LNCaP clone FGC (cell line): Measurements from ENCODE around the gene TMPRSS9.
"Not testable (repeated sequence)": the region's sequence is repeated elsewhere in the genome, so short reads cannot be mapped to it uniquely, and the experiment has no call there.

Source experiments
- DNase-seq: peaks from one replicate; pipeline ENCODE4 v3.0.0-alpha.2; 2011; ENCODE audit warnings: low read depth
- H3K4me3 ChIP-seq: 2 replicates; pipeline ENCODE4 v1.5.1; 2011; ENCODE audit warnings: mild to moderate bottlenecking, low read depth, low read length, control low read depth
- TF ChIP-seq, protein P1 (sequence below): IDR thresholded peaks from 2 replicates; pipeline ENCODE4 v1.5.1; 2012; ENCODE audit warnings: mild to moderate bottlenecking; ENCODE audit not compliant: control insufficient read depth, insufficient read depth; ENCODE audit errors: extremely low read depth

Gene TMPRSS9

DNA sequence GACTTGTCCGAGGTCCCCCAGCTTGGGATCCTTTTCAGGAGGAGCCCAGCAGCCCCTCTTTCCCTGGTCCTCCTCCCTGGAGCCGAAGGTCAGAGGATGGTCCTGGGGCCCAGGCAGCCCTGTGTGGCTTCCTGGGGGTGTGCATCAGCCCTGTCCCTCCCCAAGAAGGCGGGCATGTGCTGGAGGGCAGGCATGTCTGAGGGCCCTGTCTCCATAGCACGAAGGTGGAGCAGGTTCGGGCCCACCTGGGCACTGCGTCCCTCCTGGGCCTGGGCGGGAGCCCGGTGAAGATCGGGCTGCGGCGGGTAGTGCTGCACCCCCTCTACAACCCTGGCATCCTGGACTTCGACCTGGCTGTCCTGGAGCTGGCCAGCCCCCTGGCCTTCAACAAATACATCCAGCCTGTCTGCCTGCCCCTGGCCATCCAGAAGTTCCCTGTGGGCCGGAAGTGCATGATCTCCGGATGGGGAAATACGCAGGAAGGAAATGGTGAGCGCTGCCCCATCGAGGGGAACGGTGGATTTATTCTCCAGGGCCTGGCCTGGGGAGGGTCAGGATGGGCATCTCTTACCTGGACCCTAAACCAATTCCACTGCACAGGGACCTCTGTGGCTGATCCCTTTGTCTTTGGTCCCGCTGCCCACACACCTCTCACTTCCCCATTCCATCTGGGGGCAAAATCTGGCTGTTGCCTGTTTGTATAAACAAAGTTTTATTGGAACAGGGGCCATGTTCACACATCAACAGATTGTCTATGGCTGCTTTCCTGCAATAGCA is 56.4 kb downstream of the TMPRSS9 start:
- H3K4me3 ChIP-seq, result no peak overlapping the region
- TF ChIP-seq, protein P1, sequence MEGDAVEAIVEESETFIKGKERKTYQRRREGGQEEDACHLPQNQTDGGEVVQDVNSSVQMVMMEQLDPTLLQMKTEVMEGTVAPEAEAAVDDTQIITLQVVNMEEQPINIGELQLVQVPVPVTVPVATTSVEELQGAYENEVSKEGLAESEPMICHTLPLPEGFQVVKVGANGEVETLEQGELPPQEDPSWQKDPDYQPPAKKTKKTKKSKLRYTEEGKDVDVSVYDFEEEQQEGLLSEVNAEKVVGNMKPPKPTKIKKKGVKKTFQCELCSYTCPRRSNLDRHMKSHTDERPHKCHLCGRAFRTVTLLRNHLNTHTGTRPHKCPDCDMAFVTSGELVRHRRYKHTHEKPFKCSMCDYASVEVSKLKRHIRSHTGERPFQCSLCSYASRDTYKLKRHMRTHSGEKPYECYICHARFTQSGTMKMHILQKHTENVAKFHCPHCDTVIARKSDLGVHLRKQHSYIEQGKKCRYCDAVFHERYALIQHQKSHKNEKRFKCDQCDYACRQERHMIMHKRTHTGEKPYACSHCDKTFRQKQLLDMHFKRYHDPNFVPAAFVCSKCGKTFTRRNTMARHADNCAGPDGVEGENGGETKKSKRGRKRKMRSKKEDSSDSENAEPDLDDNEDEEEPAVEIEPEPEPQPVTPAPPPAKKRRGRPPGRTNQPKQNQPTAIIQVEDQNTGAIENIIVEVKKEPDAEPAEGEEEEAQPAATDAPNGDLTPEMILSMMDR, result no peak
- DNase-seq, result no peak

GRCh38 chr19:2417436-2417835 is 57.4 kb downstream of the TMPRSS9 start:
- DNase-seq, H3K4me3 ChIP-seq: not testable (repeated sequence)

DNA sequence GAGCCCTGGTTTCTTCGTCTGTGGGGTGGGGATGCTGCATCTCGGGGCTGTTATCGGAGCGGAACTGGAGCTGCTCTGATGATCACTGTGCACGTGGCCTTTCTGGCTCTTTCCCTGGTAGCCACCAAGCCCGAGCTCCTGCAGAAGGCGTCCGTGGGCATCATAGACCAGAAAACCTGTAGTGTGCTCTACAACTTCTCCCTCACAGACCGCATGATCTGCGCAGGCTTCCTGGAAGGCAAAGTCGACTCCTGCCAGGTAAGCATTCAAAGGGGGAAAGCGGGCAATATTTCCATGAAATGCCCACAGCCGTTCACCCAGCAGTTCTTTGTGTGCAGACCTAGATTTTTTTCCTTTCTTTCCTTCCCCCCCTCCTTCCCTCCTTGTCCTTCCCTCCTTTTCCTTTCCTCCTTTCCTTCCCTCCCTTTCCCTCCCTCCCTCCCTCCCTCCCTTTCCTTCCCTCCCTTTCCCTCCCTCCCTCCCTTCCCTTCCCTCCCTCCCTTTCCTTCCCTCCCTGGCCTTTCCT is 57.9 kb downstream of the TMPRSS9 start:
- H3K4me3 ChIP-seq, result no peak overlapping the region
- TF ChIP-seq, protein P1, result no peak
- no peak for DNase-seq

GRCh38 chr19:2419754-2420153 is 59.7 kb downstream of the TMPRSS9 start:
- TF ChIP-seq, protein P1, result no peak
- DNase-seq, result no peak
- H3K4me3 ChIP-seq, result no peak overlapping the region

GRCh38 chr19:2420490-2420889 is 60.4 kb downstream of the TMPRSS9 start:
- DNase-seq, result no peak
- H3K4me3 ChIP-seq, result no peak overlapping the region
- TF ChIP-seq, protein P1, result no peak

DNA sequence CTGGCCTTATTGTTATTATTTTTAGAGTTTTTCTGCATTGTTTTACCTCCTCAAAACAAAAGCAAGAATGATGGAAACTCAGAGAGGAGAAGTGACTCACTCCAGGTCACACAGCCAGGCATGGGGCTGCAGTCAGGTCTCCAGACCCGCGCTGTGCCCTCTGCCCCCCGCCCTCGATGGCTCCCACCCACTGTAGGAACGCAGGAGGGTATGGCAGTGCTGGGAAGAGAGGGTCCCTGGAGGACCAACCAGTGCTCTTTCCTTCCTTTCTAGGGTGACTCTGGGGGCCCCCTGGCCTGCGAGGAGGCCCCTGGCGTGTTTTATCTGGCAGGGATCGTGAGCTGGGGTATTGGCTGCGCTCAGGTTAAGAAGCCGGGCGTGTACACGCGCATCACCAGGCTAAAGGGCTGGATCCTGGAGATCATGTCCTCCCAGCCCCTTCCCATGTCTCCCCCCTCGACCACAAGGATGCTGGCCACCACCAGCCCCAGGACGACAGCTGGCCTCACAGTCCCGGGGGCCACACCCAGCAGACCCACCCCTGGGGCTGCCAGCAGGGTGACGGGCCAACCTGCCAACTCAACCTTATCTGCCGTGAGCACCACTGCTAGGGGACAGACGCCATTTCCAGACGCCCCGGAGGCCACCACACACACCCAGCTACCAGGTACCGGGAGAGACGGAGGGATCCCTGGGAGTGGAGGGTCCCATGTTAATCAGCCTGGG is 61.7 kb downstream of the TMPRSS9 start:
- DNase-seq, result no peak
- TF ChIP-seq, protein P1, result no peak
- no peak overlapping the region for H3K4me3 ChIP-seq

- no peak for DNase-seq
- TF ChIP-seq, protein P1, result no peak
- no peak overlapping the region for H3K4me3 ChIP-seq
Measured at GRCh38 chr19:2423071-2423914, 63.2 kb downstream of the TMPRSS9 start.
